Endothelial cell of hepatic sinusoid (primary cell): ENCODE measurements around the gene SEC24A.
"Not testable (repeated sequence)": the region's sequence is repeated elsewhere in the genome, so short reads cannot be mapped to it uniquely, and the experiment has no call there.

ENCODE experiments used
- in situ Hi-C: cut with HindIII; loops from 2 replicates; pipeline ENCODE4 v1.10.0; 2017; ENCODE audit warnings: low sequenced_read_pairs

SEC24A gene

DNA sequence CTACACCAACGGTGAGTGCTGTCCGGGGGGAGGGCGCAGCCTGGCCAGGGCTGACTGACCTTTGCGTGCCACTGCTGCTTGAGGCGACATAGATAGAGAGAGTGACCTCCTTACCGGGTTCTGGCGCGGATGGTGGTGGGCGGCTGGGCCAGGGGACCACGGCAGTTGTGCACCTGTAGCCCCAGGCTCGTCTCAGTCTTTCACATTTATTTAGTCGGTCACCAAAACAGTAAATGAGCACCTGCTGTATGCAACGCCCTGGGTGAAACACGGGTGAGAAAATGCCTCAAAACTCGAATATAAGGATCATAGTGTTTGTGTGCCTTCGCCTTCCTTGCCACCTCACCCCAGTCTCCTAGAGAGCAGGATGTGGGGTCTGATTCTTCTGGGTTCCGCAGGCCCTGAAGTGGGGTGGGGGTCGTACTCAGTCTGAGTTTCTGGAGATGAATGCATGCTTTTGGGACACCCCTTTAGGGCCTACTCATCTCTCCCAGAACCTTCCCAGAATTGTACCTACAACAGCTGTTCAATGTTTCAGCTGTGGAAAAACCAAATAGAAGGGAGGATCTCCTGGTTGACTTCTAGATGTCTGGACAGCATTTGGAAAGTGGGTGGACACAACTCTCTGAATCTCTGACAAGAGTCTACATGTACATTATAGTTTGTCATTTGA, 714 bp downstream of the SEC24A start:
- in situ Hi-C loops = no loop called here

DNA sequence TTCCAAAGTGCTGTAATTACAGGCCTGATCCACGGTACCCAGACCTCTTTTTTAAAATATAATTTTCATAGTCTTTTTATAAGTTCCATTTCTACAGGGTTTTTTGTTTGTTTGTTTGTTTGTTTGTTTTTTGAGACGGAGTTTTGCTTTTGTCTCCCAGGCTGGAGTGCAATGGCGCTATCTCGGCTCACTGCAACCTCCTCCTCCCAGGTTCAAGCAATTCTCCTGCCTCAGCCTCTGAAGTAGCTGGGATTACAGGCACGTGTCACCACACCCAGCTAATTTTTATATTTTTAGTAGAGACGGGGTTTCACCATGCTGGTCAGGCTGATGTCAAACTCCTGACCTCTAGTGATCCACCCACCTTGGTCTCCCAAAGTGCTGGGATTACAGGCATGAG, 2.1 kb downstream of the SEC24A start:
- in situ Hi-C loops = not testable (repeated sequence)

DNA sequence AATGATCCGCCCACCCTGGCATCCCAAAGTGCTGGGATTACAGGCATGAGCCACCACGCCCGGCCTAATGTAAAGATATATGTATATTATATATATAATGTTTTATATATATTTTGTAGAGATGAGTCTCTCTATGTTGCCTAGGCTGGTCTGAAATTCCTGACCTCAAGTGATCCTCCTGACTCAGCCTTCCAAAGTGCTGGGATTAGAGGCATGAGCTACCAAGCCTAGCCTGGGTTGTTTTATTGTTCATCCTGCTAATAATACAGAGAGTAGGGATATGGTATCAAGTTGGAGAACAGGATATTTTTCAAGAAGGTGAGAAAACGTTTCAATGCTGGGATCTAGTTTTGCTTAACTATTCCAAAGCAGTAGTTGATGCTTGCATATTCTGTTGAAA, 2.9 kb downstream of the SEC24A start:
- in situ Hi-C loops = no loop called here

DNA sequence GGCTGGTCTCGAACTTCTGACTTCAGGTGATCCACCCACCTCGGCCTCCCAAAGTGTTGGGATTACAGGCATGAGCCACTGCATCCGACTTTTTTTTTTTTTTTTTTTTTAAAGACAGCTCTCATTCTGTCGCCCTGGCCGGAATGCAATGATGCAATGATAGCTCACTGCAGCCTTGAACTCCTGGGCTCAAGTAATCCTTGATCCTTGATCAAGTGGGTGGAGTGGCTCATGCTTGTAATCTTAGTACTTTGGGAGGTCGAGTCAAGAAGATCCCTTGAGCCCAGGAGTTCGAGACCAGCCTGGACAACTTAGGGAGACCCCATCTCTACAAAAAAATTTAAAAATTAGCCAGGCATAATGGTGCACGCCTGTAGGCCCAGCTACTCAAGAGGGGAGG, 8.1 kb downstream of the SEC24A start:
- in situ Hi-C loops = no loop called here

DNA sequence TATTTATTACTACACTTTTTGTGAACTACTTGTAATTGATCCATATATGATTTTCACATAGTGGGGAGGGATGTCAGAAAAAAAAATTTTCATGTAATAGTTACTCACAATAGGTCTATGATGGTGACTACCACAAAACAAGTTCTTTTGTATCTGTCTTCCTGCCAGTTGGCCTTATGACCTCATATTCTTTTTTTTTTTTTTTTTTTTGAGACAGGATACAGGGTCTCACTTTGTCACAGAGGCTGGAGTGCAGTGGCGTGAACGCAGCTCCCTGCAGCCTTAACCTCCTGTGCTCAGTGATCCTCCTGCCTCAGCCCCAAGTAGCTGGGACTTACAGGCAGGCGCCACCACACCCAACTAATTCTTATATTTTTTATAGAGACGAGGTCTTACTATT, 10.9 kb downstream of the SEC24A start:
- in situ Hi-C loops = no loop called here

DNA sequence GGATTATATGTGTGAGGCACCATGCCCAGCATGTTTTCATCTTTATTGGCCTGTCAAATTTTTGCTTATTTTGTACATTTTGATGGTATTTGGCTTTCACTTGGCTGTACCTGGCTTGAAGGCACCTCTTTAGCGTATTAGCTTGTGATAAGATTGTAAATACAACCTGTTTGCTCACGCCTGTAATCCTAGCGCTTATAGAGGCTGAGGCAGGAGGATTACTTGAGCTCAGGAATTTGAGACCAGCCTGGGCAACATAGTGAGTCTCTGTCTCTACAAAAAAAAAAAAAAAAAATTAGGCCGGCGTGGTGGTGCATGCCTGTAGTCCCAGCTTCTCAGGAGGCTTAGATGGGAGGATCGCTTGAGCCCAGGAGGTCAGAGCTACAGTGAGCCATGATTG, 11.3 kb downstream of the SEC24A start:
- in situ Hi-C loops = no loop called here

DNA sequence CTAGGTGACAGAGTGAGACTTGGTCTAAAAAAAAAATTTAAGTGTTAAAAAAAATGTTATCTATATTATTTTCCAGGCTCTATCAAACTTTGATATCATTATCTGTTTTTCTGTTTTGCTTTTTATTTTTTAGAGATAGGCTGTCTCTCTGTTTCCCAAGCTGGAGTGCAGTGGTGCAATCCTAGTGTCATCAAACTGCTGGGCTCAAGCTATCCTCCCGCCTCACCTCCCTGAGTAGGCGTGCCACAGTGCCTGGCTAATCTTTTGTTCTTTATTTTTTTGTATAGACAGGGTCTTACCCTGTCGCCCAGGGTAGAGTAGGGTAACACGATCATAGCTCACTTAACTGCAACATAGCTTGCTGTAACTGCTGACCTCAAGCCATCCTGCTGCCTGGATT, 14.4 kb downstream of the SEC24A start:
- in situ Hi-C loops = no loop called here

DNA sequence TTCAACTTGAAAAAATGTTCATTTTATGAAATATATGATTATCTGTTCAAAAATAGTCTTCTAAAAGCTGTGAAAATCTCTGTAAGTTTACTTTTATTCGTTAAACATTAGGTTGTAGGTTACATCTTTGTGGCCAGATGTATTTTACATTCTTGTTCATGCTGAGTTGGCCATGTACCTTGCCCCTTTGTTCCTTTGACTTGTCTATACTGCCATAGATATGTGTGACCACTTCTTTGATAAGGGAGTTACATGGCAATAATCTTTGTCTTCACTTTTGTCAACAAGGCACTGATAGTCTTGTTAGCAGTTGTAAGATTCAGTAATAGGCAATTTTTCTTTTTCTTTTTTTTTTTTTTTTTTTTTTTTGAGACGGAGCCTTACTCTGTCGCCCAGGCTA, 15.9 kb downstream of the SEC24A start:
- in situ Hi-C loops = no loop called here

DNA sequence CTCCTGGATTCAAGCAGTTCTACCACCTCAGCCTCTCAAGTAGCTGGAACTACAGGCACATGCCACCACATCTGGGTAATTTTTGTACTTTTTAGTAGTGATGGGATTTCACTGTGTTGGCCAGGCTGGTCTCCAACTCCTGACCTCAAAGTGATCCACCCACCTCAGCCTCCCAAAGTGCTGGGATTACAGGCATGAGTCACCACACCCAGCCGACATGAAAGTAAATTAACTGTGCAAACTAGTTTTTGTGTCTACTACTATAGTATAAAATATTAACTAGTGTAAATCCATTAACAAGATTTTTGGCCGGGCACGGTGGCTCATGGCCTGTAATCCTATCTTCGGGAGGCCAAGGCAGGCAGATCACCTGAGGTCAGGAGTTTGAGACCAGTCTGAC, 25.0 kb downstream of the SEC24A start:
- in situ Hi-C loops = not testable (repeated sequence)

DNA sequence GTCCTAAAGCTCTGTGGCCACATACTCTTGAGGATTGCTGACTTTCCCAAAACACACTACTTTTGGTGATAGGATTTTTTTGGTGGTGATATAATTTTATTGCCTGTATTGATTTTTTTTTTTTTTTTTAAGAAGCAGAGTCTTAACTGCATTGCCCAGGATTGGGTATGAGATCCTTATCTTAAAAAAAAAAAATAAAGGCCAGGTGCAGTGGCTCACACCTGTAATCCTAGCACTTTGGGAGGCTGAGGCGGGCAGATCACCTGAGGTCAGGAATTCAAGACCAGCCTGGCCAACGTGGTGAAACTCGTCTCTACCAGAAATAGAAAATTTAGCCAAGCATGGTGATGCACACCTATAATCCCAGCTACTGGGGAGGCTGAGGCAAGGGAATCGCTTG, 28.8 kb downstream of the SEC24A start:
- in situ Hi-C loops = loop anchor here (5.0 kb wide), 2 partner anchors 40 to 80 kb away; partner anchors contain the start of gene DDX46

DNA sequence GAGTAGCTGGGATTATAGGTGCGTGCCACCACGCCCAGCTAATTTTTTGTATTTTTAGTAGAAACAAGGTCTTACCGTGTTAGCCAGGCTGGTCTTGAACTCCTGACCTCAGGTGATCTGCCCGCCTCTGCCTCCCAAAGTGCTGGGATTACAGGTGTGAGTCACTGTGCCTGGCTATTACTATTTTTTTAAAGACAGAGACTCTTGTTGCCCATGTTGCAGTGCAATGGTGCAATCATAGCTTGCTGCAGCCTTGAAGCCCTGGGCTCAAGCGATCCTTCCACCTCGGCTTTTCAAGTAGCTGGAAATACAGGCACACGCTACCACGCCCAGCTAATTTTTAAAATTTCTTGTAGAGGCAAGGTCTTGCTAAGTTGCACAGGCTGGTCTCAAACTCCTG, 41.6 kb downstream of the SEC24A start:
- in situ Hi-C loops = not testable (repeated sequence)

DNA sequence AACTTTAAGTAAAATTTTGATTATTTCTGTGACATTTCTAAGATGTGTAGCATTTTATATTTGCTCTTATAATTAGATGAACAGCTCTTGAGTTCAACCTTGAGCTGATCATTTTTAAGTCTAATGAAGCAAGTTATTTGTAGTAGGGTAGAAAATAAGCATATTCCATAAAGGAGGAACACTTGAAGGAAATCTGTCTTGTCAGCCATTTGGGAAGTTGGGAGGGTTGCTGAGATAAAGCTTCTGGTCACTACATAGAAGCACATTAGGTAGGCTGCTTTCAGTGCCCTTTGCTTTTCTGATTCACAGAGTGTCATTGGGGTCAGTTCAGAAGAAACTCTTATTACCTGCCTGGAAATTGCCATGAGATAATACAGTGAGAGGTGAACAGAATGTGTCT, 44.1 kb downstream of the SEC24A start:
- in situ Hi-C loops = no loop called here

DNA sequence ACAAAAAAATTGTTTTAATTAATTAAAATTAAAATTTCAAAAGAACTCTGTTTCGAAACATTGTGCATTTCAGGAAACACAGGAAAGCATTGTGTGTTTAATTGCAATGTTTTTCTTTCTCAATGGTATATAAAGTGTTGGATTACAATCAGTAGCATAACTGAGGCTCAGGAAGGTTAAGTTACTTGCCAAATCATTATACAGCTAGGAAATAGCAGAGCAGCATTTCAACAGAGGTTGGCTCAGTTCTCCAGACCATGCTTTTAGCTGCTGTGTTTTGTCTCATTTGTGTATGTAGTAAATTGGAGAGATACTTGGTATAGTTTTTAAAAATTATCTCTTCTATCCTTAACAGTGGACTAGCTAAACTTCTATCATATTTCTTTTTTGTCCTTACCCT, 59.7 kb downstream of the SEC24A start:
- in situ Hi-C loops = no loop called here

DNA sequence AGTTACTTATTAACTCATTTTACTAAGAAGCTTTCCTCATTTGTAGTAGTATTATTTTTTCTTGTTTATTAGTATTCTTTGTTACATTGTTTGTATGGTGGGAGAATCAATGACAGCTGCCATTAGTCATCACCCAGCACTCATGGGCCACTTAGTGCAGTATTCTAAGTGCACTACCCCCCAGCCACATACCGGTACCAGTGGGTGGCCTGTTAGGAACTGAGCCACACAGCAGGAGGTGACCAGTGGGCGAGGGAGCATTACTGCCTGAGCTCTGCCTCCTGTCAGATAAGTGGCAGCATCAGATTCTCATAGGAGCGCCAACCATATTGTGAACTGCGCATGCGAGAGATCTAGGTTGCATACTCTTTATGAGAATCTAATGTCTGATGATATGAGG, 65.5 kb downstream of the SEC24A start:
- in situ Hi-C loops = no loop called here

DNA sequence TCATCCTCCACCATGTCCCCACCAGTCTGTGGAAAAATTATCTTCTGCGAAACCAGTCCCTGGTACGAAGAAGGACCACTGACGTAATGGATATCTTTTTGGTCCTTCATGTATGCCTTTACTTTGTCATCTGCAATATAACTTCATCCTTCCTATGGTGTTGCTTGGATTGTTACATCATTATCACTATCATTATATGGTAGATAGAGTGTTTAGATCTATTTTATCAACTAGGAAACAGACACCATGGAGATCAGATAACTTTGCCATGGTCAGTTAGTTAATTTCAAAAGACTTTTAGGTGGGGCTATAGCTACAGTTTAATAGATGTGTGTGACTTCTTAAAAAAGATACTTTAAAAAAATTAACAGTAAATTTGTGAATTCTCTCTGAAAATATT, 66.0 kb downstream of the SEC24A start:
- in situ Hi-C loops = no loop called here

DNA sequence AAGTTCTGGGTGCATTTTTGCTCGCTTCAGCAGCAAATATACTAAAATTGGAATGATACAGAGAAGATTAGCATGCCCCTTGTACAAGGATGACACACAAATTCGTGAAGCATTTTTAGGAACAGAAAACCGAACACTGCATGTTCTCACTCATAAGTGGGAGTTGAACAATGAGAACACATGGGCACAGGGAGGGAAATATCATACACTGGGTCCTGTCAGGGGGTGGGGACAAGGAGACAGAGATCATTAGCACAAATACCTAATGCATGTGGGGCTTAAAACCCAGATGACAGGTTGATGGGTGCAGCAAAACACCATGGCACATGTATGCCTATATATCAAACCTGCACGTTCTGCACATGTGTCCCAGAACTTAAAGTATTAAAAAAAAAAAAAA, 66.9 kb downstream of the SEC24A start:
- in situ Hi-C loops = not testable (repeated sequence)

DNA sequence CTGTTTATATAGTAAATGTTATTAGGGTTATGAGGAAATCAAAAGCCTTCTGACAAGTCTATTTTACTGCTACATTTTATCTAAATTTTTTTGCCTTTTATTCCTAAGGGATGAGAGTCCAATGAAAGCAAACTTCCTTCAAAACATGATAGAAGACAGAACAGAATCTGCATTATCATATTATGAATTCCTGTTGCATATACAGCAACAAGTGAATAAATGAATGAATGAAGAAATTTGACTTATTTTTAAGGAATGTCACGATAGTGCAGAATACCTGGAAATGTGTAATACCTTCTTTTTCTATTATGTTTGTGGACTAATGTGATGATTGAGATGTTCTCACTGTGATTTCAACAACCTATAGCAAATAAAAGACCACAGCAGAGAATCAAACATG, 76.3 kb downstream of the SEC24A start:
- in situ Hi-C loops = no loop called here

DNA sequence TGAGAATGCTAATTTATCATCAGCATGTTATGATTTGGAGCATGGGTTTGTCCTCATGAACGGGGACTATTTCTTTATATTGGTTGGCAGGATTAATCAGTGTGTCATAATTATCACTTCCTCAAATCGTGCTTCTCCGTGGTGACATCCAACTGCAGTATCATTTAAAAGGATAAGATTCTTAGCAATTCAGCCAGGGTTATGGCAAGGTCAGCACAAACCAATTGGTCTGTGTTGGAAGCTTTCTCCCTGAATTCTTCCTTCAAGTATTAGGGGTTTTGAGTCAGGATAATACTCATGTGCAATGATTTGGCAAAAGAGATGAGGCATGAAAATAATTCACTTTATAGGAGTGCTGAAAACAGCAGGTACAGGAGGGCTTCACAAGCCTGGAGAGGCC, 84.2 kb downstream of the SEC24A start:
- in situ Hi-C loops = no loop called here

DNA sequence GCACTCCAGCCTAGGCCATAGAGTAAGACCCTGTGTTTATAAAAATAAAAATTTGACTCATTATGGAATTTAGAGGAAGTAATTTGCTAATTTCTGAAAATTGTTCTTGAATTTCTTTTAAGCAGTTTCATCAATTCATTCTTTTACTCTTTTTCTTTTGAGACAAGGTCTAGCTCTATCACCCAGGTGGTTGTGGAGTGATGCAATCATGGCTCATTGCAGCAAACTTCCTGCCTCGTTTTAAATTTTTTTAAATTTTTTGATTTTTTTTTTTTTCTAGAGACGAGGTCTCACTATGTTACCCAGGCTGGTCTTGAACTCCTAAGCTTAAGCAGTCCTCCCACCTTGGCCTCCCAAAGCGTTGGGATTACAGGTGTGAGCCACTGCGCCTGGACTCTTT, 86.7 kb downstream of the SEC24A start:
- in situ Hi-C loops = no loop called here

DNA sequence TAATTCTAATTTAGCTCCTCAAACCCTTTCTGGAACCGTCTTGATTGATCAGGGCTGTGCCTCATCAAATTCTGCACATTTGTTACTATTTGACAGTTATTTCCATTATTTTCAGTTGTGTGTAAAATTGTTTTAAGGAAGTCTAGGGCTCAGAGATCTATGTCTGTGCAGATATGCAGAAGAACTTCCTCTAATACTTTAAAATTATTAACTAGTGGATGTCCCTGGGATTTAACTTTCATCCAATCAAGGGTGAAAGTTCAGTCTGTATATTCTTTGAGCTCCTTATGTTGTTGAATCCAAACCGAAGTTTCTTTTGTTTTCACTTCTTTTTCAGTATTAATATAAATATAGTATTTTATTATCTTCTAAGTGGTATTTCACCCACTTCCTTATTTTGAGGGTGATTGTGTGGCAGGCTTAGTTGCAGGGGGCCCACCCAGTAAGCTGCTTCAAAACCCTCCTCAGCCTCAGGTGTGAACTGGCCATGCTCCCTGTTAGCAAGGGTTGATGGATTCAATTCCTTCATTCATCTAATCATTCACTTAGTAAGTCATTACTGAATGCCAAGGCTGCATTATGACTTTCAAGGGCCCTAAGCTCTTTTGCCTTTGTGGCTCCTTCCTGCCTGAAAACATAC, 87.7 kb downstream of the SEC24A start:
- in situ Hi-C loops = no loop called here

DNA sequence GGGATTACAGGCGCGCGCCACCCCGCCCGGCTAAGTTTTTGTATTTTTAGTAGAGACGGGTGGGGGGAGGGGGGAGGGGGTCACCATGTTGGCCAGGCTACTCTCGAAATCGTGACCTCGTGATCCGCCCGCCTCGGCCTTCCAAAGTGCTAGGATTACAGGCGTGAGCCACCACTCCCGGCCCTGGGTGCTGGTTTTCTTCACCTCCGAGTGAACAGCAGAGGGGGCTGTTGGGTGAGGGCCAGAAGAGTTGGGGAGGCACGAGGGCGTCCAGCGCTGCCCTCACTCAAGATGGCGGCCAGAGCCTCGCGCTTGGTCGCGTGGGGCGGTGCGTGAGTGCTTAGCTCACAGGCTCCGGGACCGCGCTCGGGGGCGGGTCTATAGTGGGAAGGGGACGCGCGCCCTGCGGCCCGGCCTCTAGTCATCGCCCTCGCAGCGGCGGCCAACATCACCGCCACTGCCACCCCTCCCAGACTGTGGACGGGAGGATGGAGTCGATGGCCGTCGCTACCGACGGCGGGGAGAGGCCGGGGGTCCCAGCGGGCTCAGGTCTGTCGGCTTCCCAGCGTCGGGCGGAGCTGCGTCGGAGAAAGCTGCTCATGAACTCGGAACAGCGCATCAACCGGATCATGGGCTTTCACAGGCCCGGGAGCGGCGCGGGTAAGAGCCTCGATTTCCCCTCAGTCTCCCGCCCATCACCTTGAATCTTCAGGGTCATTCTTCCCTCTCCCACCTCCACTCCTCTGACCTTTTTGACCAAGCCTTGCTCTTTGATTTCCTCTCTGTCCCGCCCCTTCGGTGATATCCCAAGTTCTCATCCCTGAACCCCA, 89.8 kb downstream of the SEC24A start, which contains the start of gene CAMLG:
Gene CAMLG (plus strand): TSS at position 416 of the 830 bp plus-strand sequence. CDS start 73 bp downstream, at position 489.
- in situ Hi-C loops = no loop called here
